ENCODE results near the gene CYP1A1.

GRCh38 chr15:74725225-74725774 is at the start of gene CYP1A1:
- TF ChIP-seq, protein P1, sequence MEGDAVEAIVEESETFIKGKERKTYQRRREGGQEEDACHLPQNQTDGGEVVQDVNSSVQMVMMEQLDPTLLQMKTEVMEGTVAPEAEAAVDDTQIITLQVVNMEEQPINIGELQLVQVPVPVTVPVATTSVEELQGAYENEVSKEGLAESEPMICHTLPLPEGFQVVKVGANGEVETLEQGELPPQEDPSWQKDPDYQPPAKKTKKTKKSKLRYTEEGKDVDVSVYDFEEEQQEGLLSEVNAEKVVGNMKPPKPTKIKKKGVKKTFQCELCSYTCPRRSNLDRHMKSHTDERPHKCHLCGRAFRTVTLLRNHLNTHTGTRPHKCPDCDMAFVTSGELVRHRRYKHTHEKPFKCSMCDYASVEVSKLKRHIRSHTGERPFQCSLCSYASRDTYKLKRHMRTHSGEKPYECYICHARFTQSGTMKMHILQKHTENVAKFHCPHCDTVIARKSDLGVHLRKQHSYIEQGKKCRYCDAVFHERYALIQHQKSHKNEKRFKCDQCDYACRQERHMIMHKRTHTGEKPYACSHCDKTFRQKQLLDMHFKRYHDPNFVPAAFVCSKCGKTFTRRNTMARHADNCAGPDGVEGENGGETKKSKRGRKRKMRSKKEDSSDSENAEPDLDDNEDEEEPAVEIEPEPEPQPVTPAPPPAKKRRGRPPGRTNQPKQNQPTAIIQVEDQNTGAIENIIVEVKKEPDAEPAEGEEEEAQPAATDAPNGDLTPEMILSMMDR (IDR thresholded peaks at IDR 0.05; ENCODE audit: low read length) = no peak
- TF ChIP-seq EZH2 (IDR thresholded peaks at IDR 0.05; ENCODE audit: borderline replicate concordance, low read length) = no peak

All from OCI-LY1 (cell line).